ENCODE results near the gene DUSP8.

- TF ChIP-seq ZBTB33 (IDR thresholded peaks at IDR 0.05; ENCODE audit: extremely low read depth, insufficient replicate concordance, low read length) (no peak), EZH2phosphoT487 (IDR thresholded peaks at IDR 0.05; ENCODE audit: borderline replicate concordance) (no peak), CEBPB (IDR thresholded peaks at IDR 0.05; ENCODE audit: low read depth) (no peak), CTCF (IDR thresholded peaks at IDR 0.05 in 2 of 3, conservative IDR thresholded peaks at IDR 0.05 in 1 of 3; ENCODE audit: borderline replicate concordance in 1 of 3, insufficient read depth in 1 of 3, low read depth in 2 of 3, low read length in 2 of 3) (no peak)
These were observed 38.7 kb downstream of the DUSP8 start for GRCh38 chr11:1533342-1533725.

All from HCT116 (cell line).